H1 (cell line): ENCODE data around the gene OBSCN. TPM values are rescaled to one million over a fixed set of nuclear protein-coding genes. Genes with fewer than 3 reads are reported as not detected.

Experiments used
- CTCF ChIA-PET: fragments of 300-600 bp; sonication (Branson Sonifier 250); formaldehyde crosslinking; loops from one replicate; lab custom pipeline; 2021; ENCODE audit not compliant: partially characterized antibody; lab: Charles Lee
- POLR2A ChIA-PET: fragments of 300-600 bp; sonication (Branson Sonifier 250); formaldehyde crosslinking; loops from one replicate; lab custom pipeline; 2021; ENCODE audit warnings: inconsistent platforms; ENCODE audit not compliant: partially characterized antibody; lab: Charles Lee
- DNase-seq, 2 experiments: peaks; one replicate each; pipeline versions ENCODE4 v3.0.0 to v3.0.0-alpha.2; 2010 to 2022; ENCODE audit warnings: low spot score in 2 of 2, low read depth in 1 of 2, mixed read lengths in 1 of 2
- FAIRE-seq: peaks from 2 replicates; lab custom pipeline; 2011; peaks lifted over from hg19 to GRCh38; lab: Jason Lieb, UNC
- H2AFZ ChIP-seq: 2 replicates; pipeline ENCODE4 v1.8.1; 2012; ENCODE audit warnings: low read length, inconsistent platforms
- H2AK5ac ChIP-seq: 2 replicates; pipeline ENCODE4 v1.6.1; 2013; ENCODE audit warnings: low read depth, low read length
- H2BK120ac ChIP-seq: replicated peaks from 2 replicates; pipeline ENCODE3; 2013; ENCODE audit warnings: low read depth, low read length, inconsistent platforms
- H2BK12ac ChIP-seq: 2 replicates; pipeline ENCODE4 v1.6.1; 2013; ENCODE audit warnings: low read depth, low read length
- H2BK15ac ChIP-seq: 2 replicates; pipeline ENCODE4 v1.6.1; 2013; ENCODE audit warnings: low read length
- H2BK20ac ChIP-seq: 2 replicates; pipeline ENCODE4 v1.6.1; 2013; ENCODE audit warnings: low read length
- H2BK5ac ChIP-seq: 2 replicates; pipeline ENCODE4 v1.6.1; 2013; ENCODE audit warnings: low read depth, low read length
- H3K14ac ChIP-seq: 2 replicates; pipeline ENCODE4 v1.6.1; 2013; ENCODE audit warnings: inconsistent platforms; ENCODE audit not compliant: insufficient read length
- H3K18ac ChIP-seq: 2 replicates; pipeline ENCODE4 v1.6.1; 2013; ENCODE audit warnings: low read length; ENCODE audit errors: extremely low read depth
- H3K23ac ChIP-seq: 2 replicates; pipeline ENCODE4 v1.6.1; 2013; ENCODE audit warnings: inconsistent platforms; ENCODE audit not compliant: insufficient read length
- H3K23me2 ChIP-seq: 2 replicates; pipeline ENCODE4 v1.6.1; 2013; ENCODE audit warnings: low read depth, low read length
- H3K27ac ChIP-seq: 2 replicates; pipeline ENCODE4 v1.6.1; 2011; ENCODE audit warnings: low read depth, low read length, inconsistent platforms
- H3K27me3 ChIP-seq, 4 experiments: replicated peaks in 1 of 4; 1 replicate in 1 of 4; 2 replicates in 3 of 4; pipeline versions ENCODE4 v1.6.1 to v1.8.1; 2011 to 2013; ENCODE audit warnings: low read length in 3 of 4, mild to moderate bottlenecking in 3 of 4, inconsistent platforms in 2 of 4, mixed read lengths in 2 of 4, moderate library complexity in 1 of 4; ENCODE audit not compliant: control insufficient read depth in 3 of 4, insufficient read depth in 3 of 4; ENCODE audit errors: extremely low read depth in 1 of 4
- H3K36me3 ChIP-seq, 4 experiments: 2 replicates each; pipeline versions ENCODE4 v1.6.1 to v1.8.1; 2011 to 2013; ENCODE audit warnings: mild to moderate bottlenecking in 4 of 4, low read length in 3 of 4, moderate library complexity in 2 of 4, control low read depth in 1 of 4, inconsistent platforms in 1 of 4; ENCODE audit not compliant: insufficient read depth in 4 of 4, control insufficient read depth in 2 of 4
- H3K4ac ChIP-seq: replicated peaks from 2 replicates; pipeline ENCODE3; 2013; ENCODE audit warnings: low read length, low read depth, mixed read lengths, inconsistent platforms; ENCODE audit not compliant: insufficient read length
- H3K4me1 ChIP-seq, 4 experiments: replicated peaks in 1 of 4; 1 replicate in 1 of 4; 2 replicates in 3 of 4; pipeline versions ENCODE4 v1.6.1 to v1.8.1; 2011 to 2013; ENCODE audit warnings: low read length in 3 of 4, inconsistent platforms in 2 of 4, mixed read lengths in 1 of 4; ENCODE audit not compliant: insufficient read depth in 4 of 4, control insufficient read depth in 3 of 4
- H3K4me2 ChIP-seq, 2 experiments: 2 replicates each; pipeline versions ENCODE4 v1.6.1 to v1.8.1; 2011 to 2013; ENCODE audit warnings: low read depth in 2 of 2, low read length in 2 of 2, control low read depth in 1 of 2, inconsistent platforms in 1 of 2, mild to moderate bottlenecking in 1 of 2; ENCODE audit not compliant: insufficient read depth in 1 of 2
- H3K4me3 ChIP-seq, 4 experiments: fragments of 200-600, 300-600 bp in 1 of 4; sonication (generic), shearing (Covaris generic), sonication (Bioruptor Twin) in 1 of 4; 2 replicates each; pipeline versions ENCODE4 v1.5.1 to v1.8.1; 2011 to 2016; ENCODE audit warnings: low read length in 4 of 4, low read depth in 3 of 4, control low read depth in 2 of 4, inconsistent platforms in 2 of 4, mild to moderate bottlenecking in 2 of 4, mixed read lengths in 1 of 4, moderate library complexity in 1 of 4; ENCODE audit not compliant: insufficient read depth in 2 of 4; ENCODE audit errors: extremely low read depth in 1 of 4
- H3K56ac ChIP-seq: replicated peaks from 2 replicates; pipeline ENCODE3; 2013; ENCODE audit warnings: low read depth, mild to moderate bottlenecking, mixed read lengths, low read length, inconsistent platforms; ENCODE audit not compliant: insufficient read length
- H3K79me1 ChIP-seq: 2 replicates; pipeline ENCODE4 v1.6.1; 2013; ENCODE audit warnings: low read depth, low read length, control low read depth
- H3K79me2 ChIP-seq, 2 experiments: 2 replicates each; pipeline versions ENCODE4 v1.6.1 to v1.8.1; 2012 to 2013; ENCODE audit warnings: low read length in 2 of 2, mild to moderate bottlenecking in 2 of 2, inconsistent platforms in 1 of 2; ENCODE audit not compliant: insufficient read depth in 2 of 2, control insufficient read depth in 1 of 2
- H3K9ac ChIP-seq, 4 experiments: replicated peaks in 1 of 4; 1 replicate in 1 of 4; 2 replicates in 3 of 4; pipeline versions ENCODE4 v1.6.1 to v1.8.1; 2011 to 2013; ENCODE audit warnings: low read depth in 3 of 4, low read length in 3 of 4, control low read depth in 2 of 4, mild to moderate bottlenecking in 2 of 4, moderate library complexity in 2 of 4, inconsistent platforms in 1 of 4; ENCODE audit errors: extremely low read depth in 1 of 4
- H3K9me3 ChIP-seq, 2 experiments: 2 replicates each; pipeline versions ENCODE4 v1.6.1 to v1.8.1; 2012 to 2013; ENCODE audit warnings: mild to moderate bottlenecking in 2 of 2, moderate library complexity in 2 of 2, control low read depth in 1 of 2, inconsistent platforms in 1 of 2, low read depth in 1 of 2, low read length in 1 of 2, mixed read lengths in 1 of 2; ENCODE audit not compliant: insufficient read depth in 2 of 2
- H4K20me1 ChIP-seq, 2 experiments: replicated peaks in 1 of 2; 2 replicates each; pipeline versions ENCODE3 to v1.8.1; 2011 to 2013; ENCODE audit warnings: inconsistent platforms in 2 of 2, low read length in 2 of 2, mild to moderate bottlenecking in 1 of 2; ENCODE audit not compliant: insufficient read depth in 2 of 2, control insufficient read depth in 1 of 2
- H4K5ac ChIP-seq: 2 replicates; pipeline ENCODE4 v1.6.1; 2013; ENCODE audit warnings: low read length, low read depth, mixed read lengths, inconsistent platforms; ENCODE audit not compliant: insufficient read length
- H4K8ac ChIP-seq: 2 replicates; pipeline ENCODE4 v1.8.0; 2013; ENCODE audit warnings: mild to moderate bottlenecking, moderate library complexity, low read length, inconsistent platforms; ENCODE audit not compliant: insufficient read depth; ENCODE audit errors: extremely low read depth
- H4K91ac ChIP-seq: replicated peaks from 2 replicates; pipeline ENCODE3; 2013; ENCODE audit warnings: low read length, mixed read lengths, inconsistent platforms; ENCODE audit not compliant: insufficient read length
- BRCA1 ChIP-seq: IDR thresholded peaks from 2 replicates; pipeline ENCODE4 v1.6.1; 2012; ENCODE audit warnings: low read depth, low read length, improper control_type of control experiment
- EP300 ChIP-seq, 2 experiments: IDR thresholded peaks; 1 replicate in 1 of 2; 2 replicates in 1 of 2; pipeline ENCODE4 v1.6.1; 2011 to 2012; ENCODE audit warnings: low read depth in 2 of 2, low read length in 2 of 2, mild to moderate bottlenecking in 2 of 2, borderline replicate concordance in 1 of 2, inconsistent platforms in 1 of 2, moderate library complexity in 1 of 2
- KDM1A ChIP-seq: fragments of 200-600, 300-600 bp; sonication (generic); IDR thresholded peaks from 2 replicates; pipeline ENCODE4 v1.7.1; 2016; ENCODE audit warnings: mild to moderate bottlenecking, low read length, borderline replicate concordance
- KDM5A ChIP-seq: fragments of 200-600 bp; IDR thresholded peaks from 2 replicates; pipeline ENCODE4 v1.7.1; 2012; ENCODE audit warnings: mild to moderate bottlenecking, low read length, inconsistent platforms, mixed read lengths
- MAX ChIP-seq: IDR thresholded peaks from 2 replicates; pipeline ENCODE4 v1.6.1; 2012; ENCODE audit warnings: inconsistent platforms
- NRF1 ChIP-seq: IDR thresholded peaks from 2 replicates; pipeline ENCODE4 v1.6.1; 2011; ENCODE audit warnings: mild to moderate bottlenecking, low read depth, low read length, improper control_type of control experiment
- PHF8 ChIP-seq: fragments of 200-600 bp; sonication (generic); conservative IDR thresholded peaks from 2 replicates; pipeline ENCODE4 v1.7.1; 2012; ENCODE audit warnings: low read depth, mild to moderate bottlenecking, inconsistent platforms, low read length, moderate library complexity
- POLR2A ChIP-seq, 2 experiments: IDR thresholded peaks; 1 replicate in 1 of 2; 2 replicates in 1 of 2; pipeline ENCODE4 v1.6.1; 2011; ENCODE audit warnings: low read depth in 2 of 2, low read length in 2 of 2, mild to moderate bottlenecking in 2 of 2; ENCODE audit errors: control extremely low read depth in 1 of 2
- RBBP5 ChIP-seq: IDR thresholded peaks from 2 replicates; pipeline ENCODE4 v1.7.1; 2012; ENCODE audit warnings: low read depth, mild to moderate bottlenecking, inconsistent platforms, low read length, moderate library complexity, borderline replicate concordance
- RFX5 ChIP-seq: IDR thresholded peaks from 2 replicates; pipeline ENCODE4 v1.6.1; 2011; ENCODE audit warnings: low read depth, low read length, improper control_type of control experiment, borderline replicate concordance
- SAP30 ChIP-seq: fragments of 300-600 bp; sonication (generic); IDR thresholded peaks from 2 replicates; pipeline ENCODE4 v1.7.1; 2012; ENCODE audit warnings: low read length, moderate library complexity, mild to moderate bottlenecking, inconsistent platforms; ENCODE audit not compliant: insufficient read depth, insufficient replicate concordance
- SUZ12 ChIP-seq: fragments of 200-600 bp; sonication (generic); IDR thresholded peaks from 2 replicates; pipeline ENCODE4 v1.6.1; 2012; ENCODE audit warnings: mild to moderate bottlenecking, inconsistent platforms, low read length, moderate library complexity, mixed read lengths
- WGBS, 2 experiments: shearing (Covaris generic) in 1 of 2; methylation state at CpG; one replicate each; pipeline versions ENCODE4 v1.1.6 to v1.1.7; 2013 to 2015; ENCODE audit warnings: low lambda C conversion rate in 2 of 2, mixed read lengths in 2 of 2, inconsistent platforms in 1 of 2, low coverage in 1 of 2, missing lambda C conversion rate in 1 of 2; ENCODE audit not compliant: insufficient replicate concordance in 2 of 2, insufficient coverage in 1 of 2, insufficient read length in 1 of 2; ENCODE audit errors: extremely low coverage in 1 of 2, missing lambda C conversion rate in 1 of 2; 5-methylcytosine and 5-hydroxymethylcytosine counted together
- polyA plus RNA-seq, 7 experiments: library from polyadenylated mRNA; depleted of rRNA in 3 of 7; stranded (reverse) in 5 of 7; unstranded in 2 of 7; fragments of >200 nt in 5 of 7; fragments of 200-250 nt in 2 of 7; gene quantifications; 1 replicate in 5 of 7; 2 replicates in 1 of 7; 4 replicates in 1 of 7; pipeline versions ENCODE4 v1.2.1 to v1.2.3, GENCODE V29; 2011 to 2013; ENCODE audit warnings: missing spikeins in 2 of 7, mixed read lengths in 2 of 7
- total RNA-seq: library from RNA; stranded (reverse); fragmentation: NEBNext Ultra II Directional; extraction: Animal tissue kit (Norgen Biotek cat#: 25700); gene quantifications from 2 replicates; pipeline ENCODE4 v1.2.1, GENCODE V29; 2021

Gene OBSCN
- total and polyA plus RNA-seq, 2 of the 8 experiments (the other 6 are each of a cell fraction or from before 2014, with no cell fraction given), result 7.5 to 28.4 TPM

GRCh38 chr1:228217551-228218344 lies 9.9 kb downstream of the OBSCN start:
- Histone ChIP-seq H2BK20ac (no peak overlapping the region), H4K8ac (no peak overlapping the region), H2BK12ac (no peak overlapping the region), H3K4me1 (peaks cover 0 to 3% (median 0%) of the 10 kb centered on the region in 4 experiments; a peak in 3 of 7 replicates), H2AFZ (no peak overlapping the region), H3K9me3 (no peaks in the 10 kb centered on the region), H3K79me2 (no peaks in the 10 kb centered on the region), H3K36me3 (peaks cover 0 to 26% (median 17%) of the 10 kb centered on the region in 4 experiments; a peak in 6 of 8 replicates), H3K23me2 (peaks cover 6% of the 10 kb centered on the region), H3K4me2 (no peak overlapping the region), H4K5ac (no peak overlapping the region), H4K91ac (no peak overlapping the region), H3K27ac (no peak overlapping the region), H2BK15ac (no peak overlapping the region), H4K20me1 (peaks cover 0 to 24% of the 10 kb centered on the region in 2 experiments), H3K18ac (no peak overlapping the region), H3K79me1 (peaks cover 7% of the 10 kb centered on the region; the same call in 1 of the 2 replicates), H3K23ac (no peak overlapping the region), H3K4ac (no peak overlapping the region), H2BK120ac (no peak overlapping the region), H3K14ac (no peak overlapping the region), H3K4me3 (no peak overlapping the region), H2AK5ac (no peak overlapping the region), H3K56ac (no peak overlapping the region), H2BK5ac (no peak overlapping the region), H3K9ac (no peak overlapping the region), H3K27me3 (no peaks in the 10 kb centered on the region; a peak in 3 of 7 replicates)
- DNase-seq (no peak), FAIRE-seq (no peak)
- 90% methylated on average over 14 of the region's 14 CpGs; no CpG with 5 or more reads in 1 of the 2 experiments for WGBS, 2 experiments
- ChIA-PET POLR2A (interaction anchor here (0.7 kb wide), 1 partner anchor 153 kb away, joined by 3 read pairs; no protein-coding TSS in a partner anchor), CTCF (interaction anchor here (1.5 to 2.0 kb wide), 2 partner anchors 10 to 12 kb away, joined by 4 to 5 read pairs; no protein-coding TSS in a partner anchor)
- TF ChIP-seq KDM1A (no peak), EP300 (IDR thresholded peaks at IDR 0.05; ENCODE audit: borderline replicate concordance in 1 of 2, low read depth in 2 of 2, low read length in 2 of 2) (no peak), MAX (no peak), PHF8 (no peak), KDM5A (no peak), BRCA1 (no peak), RFX5 (no peak), POLR2A (IDR thresholded peaks at IDR 0.05; ENCODE audit: control extremely low read depth in 1 of 2, low read depth in 2 of 2, low read length in 2 of 2) (no peak), NRF1 (no peak), RBBP5 (no peak), SAP30 (no peak), SUZ12 (no peak)
